Neural cell (in vitro differentiated cells): ENCODE results near the gene RGS3. TPM values are rescaled to one million over a fixed set of nuclear protein-coding genes. Genes with fewer than 3 reads are reported as not detected.

Experiments used
- H2AFZ ChIP-seq: fragments of 200-600, 300-800 bp; sonication (generic), shearing (Covaris generic); 2 replicates; pipeline ENCODE4 v1.6.0; 2014; ENCODE audit warnings: low read depth, mild to moderate bottlenecking, antibody characterized with exemption, low read length, moderate library complexity
- H3F3A ChIP-seq: fragments of 200-600 bp; shearing (Covaris generic); 2 replicates; pipeline ENCODE4 v1.6.1; 2016; ENCODE audit warnings: mild to moderate bottlenecking, moderate library complexity, mixed read lengths, antibody characterized with exemption, low read length; ENCODE audit not compliant: insufficient read depth, poor library complexity, severe bottlenecking
- H3K27ac ChIP-seq: fragments of 200-600, 300-800 bp; sonication (generic), shearing (Covaris generic); 2 replicates; pipeline ENCODE4 v1.5.1; 2014; ENCODE audit warnings: mild to moderate bottlenecking, low read length, moderate library complexity
- H3K27me3 ChIP-seq: fragments of 300-800, 200-600 bp; sonication (generic), shearing (Covaris generic); 2 replicates; pipeline ENCODE4 v1.6.0; 2014; ENCODE audit warnings: mild to moderate bottlenecking, low read depth, low read length, moderate library complexity; ENCODE audit not compliant: insufficient read depth
- H3K36me3 ChIP-seq: fragments of 300-800, 200-600 bp; sonication (generic), shearing (Covaris generic); 2 replicates; pipeline ENCODE4 v1.5.1; 2014; ENCODE audit warnings: mild to moderate bottlenecking, antibody characterized with exemption, low read length, moderate library complexity; ENCODE audit not compliant: insufficient read depth
- H3K4me2 ChIP-seq: fragments of 300-800, 200-600 bp; sonication (generic), shearing (Covaris generic); 2 replicates; pipeline ENCODE4 v1.6.0; 2014; ENCODE audit warnings: mild to moderate bottlenecking, low read length
- H3K4me3 ChIP-seq: fragments of 300-800, 200-600 bp; sonication (generic), shearing (Covaris generic); 2 replicates; pipeline ENCODE4 v1.5.1; 2014; ENCODE audit warnings: mild to moderate bottlenecking, low read length, moderate library complexity
- H3K79me2 ChIP-seq: fragments of 200-600 bp; shearing (Covaris generic); replicated peaks from 2 replicates; pipeline ENCODE4 v1.6.0; 2014; ENCODE audit warnings: mild to moderate bottlenecking, low read length, moderate library complexity; ENCODE audit not compliant: insufficient read depth
- H3K9ac ChIP-seq: fragments of 300-800, 200-600 bp; sonication (generic), shearing (Covaris generic); 2 replicates; pipeline ENCODE4 v1.6.1; 2016; ENCODE audit warnings: mild to moderate bottlenecking, low read length, mixed read lengths
- H3K9me2 ChIP-seq: fragments of 200-600 bp; shearing (Covaris generic); 2 replicates; pipeline ENCODE4 v1.6.1; 2016; ENCODE audit warnings: mild to moderate bottlenecking, low read length, mixed read lengths; ENCODE audit not compliant: insufficient read depth
- H3K9me3 ChIP-seq: fragments of 200-600, 300-800 bp; sonication (generic), shearing (Covaris generic); 2 replicates; pipeline ENCODE4 v1.6.1; 2016; ENCODE audit warnings: mild to moderate bottlenecking, mixed run types, low read length, moderate library complexity, mixed read lengths
- H4K20me1 ChIP-seq: fragments of 200-600 bp; shearing (Covaris generic); 2 replicates; pipeline ENCODE4 v1.6.1; 2016; ENCODE audit warnings: mild to moderate bottlenecking, mixed run types; ENCODE audit not compliant: insufficient read depth
- EP300 ChIP-seq: fragments of 450-650 bp; conservative IDR thresholded peaks from 2 replicates; pipeline ENCODE4 v1.6.1; 2014; ENCODE audit warnings: antibody characterized with exemption, mild to moderate bottlenecking, moderate library complexity; ENCODE audit not compliant: poor library complexity, severe bottlenecking
- EZH2 ChIP-seq: fragments of 200-600, 300-800 bp; shearing (Covaris generic), sonication (generic); IDR thresholded peaks from 2 replicates; pipeline ENCODE4 v1.6.1; 2014; ENCODE audit warnings: antibody characterized with exemption, low read length, borderline replicate concordance, mild to moderate bottlenecking; ENCODE audit not compliant: insufficient read depth, poor library complexity, severe bottlenecking
- MXI1 ChIP-seq: fragments of 450-650 bp; conservative IDR thresholded peaks from 2 replicates; pipeline ENCODE4 v1.6.1; 2014; ENCODE audit warnings: antibody characterized with exemption, mild to moderate bottlenecking; ENCODE audit not compliant: poor library complexity, severe bottlenecking
- POLR2AphosphoS5 ChIP-seq: IDR thresholded peaks from 2 replicates; pipeline ENCODE4 v1.6.1; 2012
- RAD21 ChIP-seq: fragments of 450-650 bp; conservative IDR thresholded peaks from 2 replicates; pipeline ENCODE4 v1.6.1; 2014; ENCODE audit warnings: antibody characterized with exemption, mild to moderate bottlenecking, moderate library complexity
- SMC3 ChIP-seq: fragments of 450-650 bp; conservative IDR thresholded peaks from 2 replicates; pipeline ENCODE4 v1.6.1; 2014; ENCODE audit warnings: antibody characterized with exemption, mild to moderate bottlenecking, moderate library complexity; ENCODE audit not compliant: poor library complexity
- TAF1 ChIP-seq: IDR thresholded peaks from 2 replicates; pipeline ENCODE4 v1.6.1; 2012; ENCODE audit warnings: low read depth
- polyA plus RNA-seq: library from polyadenylated mRNA; depleted of rRNA; stranded (reverse); fragments of >200 nt; gene quantifications from 2 replicates; pipeline ENCODE4 v1.2.3, GENCODE V29; 2014
- TF ChIP-seq, protein P1 (sequence below): fragments of 450-650 bp; IDR thresholded peaks from 2 replicates; pipeline ENCODE4 v1.5.1; 2014; ENCODE audit warnings: antibody characterized with exemption, mild to moderate bottlenecking, moderate library complexity; ENCODE audit not compliant: poor library complexity, severe bottlenecking
- TF ChIP-seq, protein P2 (sequence below): IDR thresholded peaks from 2 replicates; pipeline ENCODE4 v1.6.1; 2012; ENCODE audit warnings: borderline replicate concordance

Gene RGS3
- polyA plus RNA-seq, 1 donor from 2014 or later: 25.3 TPM

DNA sequence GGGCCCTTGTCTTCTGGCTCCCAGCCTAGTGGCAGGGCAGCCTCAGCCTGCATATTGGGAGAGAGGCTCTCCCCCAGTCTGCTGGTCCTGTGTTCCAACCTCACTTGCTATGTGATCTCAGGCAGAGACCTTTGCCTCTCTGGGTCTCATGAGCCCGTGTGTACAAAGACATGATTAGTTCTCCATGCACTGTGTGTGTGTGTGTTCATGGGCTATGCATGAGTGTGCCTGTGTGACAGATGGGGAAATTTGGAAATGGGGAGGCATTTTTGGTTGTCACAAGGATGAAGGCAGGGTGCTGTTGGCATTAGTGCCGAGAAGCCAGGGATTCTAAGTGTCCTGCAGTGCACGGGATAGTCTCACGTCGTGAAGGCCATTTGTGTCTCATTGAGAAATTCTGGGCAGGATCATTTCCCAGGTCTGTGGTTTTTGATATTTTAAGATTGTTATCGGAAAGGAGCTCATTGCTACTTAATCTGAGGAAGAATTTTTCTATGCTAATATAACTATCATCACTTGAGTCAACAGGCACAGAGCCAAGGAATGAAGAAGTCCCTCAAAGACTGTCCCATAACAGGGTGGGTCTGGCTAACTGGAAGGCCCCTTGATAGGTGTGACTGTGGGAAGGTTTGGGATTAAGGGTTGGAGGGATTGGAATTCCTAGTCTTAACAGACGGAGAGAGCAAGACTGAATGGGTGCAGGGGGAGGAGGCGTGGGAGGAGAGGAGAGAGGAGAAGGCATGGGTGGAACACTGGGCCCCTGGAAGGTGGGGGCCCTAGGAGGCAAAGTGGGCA, 168.5 kb downstream of the RGS3 start:
- no peaks in the 10 kb centered on the region for H3K36me3 ChIP-seq
- H3K9me3 ChIP-seq: no peaks in the 10 kb centered on the region
- no peaks in the 10 kb centered on the region for H3F3A ChIP-seq
- no peaks in the 10 kb centered on the region for H3K79me2 ChIP-seq
- no peak for TF ChIP-seq MXI1
- no peak for TF ChIP-seq EP300
- TF ChIP-seq RAD21: no peak
- TF ChIP-seq SMC3: no peak
- no peak for TF ChIP-seq EZH2
- TF ChIP-seq, protein P1, sequence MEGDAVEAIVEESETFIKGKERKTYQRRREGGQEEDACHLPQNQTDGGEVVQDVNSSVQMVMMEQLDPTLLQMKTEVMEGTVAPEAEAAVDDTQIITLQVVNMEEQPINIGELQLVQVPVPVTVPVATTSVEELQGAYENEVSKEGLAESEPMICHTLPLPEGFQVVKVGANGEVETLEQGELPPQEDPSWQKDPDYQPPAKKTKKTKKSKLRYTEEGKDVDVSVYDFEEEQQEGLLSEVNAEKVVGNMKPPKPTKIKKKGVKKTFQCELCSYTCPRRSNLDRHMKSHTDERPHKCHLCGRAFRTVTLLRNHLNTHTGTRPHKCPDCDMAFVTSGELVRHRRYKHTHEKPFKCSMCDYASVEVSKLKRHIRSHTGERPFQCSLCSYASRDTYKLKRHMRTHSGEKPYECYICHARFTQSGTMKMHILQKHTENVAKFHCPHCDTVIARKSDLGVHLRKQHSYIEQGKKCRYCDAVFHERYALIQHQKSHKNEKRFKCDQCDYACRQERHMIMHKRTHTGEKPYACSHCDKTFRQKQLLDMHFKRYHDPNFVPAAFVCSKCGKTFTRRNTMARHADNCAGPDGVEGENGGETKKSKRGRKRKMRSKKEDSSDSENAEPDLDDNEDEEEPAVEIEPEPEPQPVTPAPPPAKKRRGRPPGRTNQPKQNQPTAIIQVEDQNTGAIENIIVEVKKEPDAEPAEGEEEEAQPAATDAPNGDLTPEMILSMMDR: no peak
- TF ChIP-seq POLR2AphosphoS5: no peak
- TF ChIP-seq, protein P2, sequence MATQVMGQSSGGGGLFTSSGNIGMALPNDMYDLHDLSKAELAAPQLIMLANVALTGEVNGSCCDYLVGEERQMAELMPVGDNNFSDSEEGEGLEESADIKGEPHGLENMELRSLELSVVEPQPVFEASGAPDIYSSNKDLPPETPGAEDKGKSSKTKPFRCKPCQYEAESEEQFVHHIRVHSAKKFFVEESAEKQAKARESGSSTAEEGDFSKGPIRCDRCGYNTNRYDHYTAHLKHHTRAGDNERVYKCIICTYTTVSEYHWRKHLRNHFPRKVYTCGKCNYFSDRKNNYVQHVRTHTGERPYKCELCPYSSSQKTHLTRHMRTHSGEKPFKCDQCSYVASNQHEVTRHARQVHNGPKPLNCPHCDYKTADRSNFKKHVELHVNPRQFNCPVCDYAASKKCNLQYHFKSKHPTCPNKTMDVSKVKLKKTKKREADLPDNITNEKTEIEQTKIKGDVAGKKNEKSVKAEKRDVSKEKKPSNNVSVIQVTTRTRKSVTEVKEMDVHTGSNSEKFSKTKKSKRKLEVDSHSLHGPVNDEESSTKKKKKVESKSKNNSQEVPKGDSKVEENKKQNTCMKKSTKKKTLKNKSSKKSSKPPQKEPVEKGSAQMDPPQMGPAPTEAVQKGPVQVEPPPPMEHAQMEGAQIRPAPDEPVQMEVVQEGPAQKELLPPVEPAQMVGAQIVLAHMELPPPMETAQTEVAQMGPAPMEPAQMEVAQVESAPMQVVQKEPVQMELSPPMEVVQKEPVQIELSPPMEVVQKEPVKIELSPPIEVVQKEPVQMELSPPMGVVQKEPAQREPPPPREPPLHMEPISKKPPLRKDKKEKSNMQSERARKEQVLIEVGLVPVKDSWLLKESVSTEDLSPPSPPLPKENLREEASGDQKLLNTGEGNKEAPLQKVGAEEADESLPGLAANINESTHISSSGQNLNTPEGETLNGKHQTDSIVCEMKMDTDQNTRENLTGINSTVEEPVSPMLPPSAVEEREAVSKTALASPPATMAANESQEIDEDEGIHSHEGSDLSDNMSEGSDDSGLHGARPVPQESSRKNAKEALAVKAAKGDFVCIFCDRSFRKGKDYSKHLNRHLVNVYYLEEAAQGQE: no peak
- no peak for TF ChIP-seq TAF1
- no peaks in the 10 kb centered on the region for H3K9me2 ChIP-seq
- no peak overlapping the region for H3K27ac ChIP-seq
- no peak overlapping the region for H2AFZ ChIP-seq
- no peaks in the 10 kb centered on the region for H4K20me1 ChIP-seq
- H3K4me3 ChIP-seq: no peak overlapping the region
- H3K4me2 ChIP-seq: no peak overlapping the region
- H3K27me3 ChIP-seq: no peaks in the 10 kb centered on the region
- H3K9ac ChIP-seq: no peak overlapping the region

DNA sequence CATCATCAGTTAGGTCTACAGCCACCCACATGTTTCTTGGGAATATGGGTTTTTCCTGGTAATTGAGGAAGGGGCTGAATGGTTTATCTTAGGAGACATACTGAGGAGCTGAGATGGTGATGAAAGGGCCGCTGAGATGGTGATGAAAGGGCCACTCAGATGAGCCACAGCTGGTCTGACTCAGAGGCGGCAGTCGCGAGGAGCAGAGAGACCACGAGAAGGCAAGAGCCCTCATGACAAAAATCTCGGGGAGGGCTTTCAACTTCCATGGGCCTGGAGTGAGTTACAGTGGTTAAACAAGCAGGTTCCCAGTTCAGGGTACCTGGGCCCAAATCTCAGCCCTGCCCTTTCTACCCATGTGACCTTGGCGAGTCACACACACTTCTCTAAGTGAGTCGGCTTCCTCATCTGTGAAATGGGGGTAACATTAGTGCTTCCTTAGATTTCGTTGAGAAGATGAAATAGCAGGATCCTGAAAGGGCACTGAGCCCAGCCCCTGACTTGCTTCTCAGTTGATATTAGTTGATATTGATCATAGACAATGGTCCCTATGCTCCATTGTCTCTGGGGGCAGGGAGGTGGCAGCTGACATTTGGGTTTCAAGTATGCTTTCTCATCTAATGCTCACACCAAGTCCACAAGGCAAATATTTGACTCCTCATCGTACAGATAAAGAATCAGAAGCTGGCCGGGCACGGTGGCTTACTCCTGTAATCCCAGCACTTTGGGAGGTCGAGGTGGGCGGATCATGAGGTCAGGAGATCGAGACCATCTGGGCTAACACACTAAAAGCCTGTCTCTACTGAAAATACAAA, 169.5 kb downstream of the RGS3 start:
- H3K9ac ChIP-seq: no peak overlapping the region

More for the DNA sequence above, 169.5 kb downstream of the RGS3 start:
- no peaks in the 10 kb centered on the region for H3K9me2 ChIP-seq
- no peak overlapping the region for H3K27ac ChIP-seq
- H2AFZ ChIP-seq: no peak overlapping the region
- H4K20me1 ChIP-seq: no peaks in the 10 kb centered on the region
- H3K9me3 ChIP-seq: no peaks in the 10 kb centered on the region
- TF ChIP-seq MXI1 (no peak), RAD21 (no peak), TAF1 (no peak), EP300 (no peak), EZH2 (no peak)
- TF ChIP-seq, protein P2: no peak
- H3K79me2 ChIP-seq: no peaks in the 10 kb centered on the region
- H3K4me2 ChIP-seq: no peak overlapping the region
- no peak overlapping the region for H3K4me3 ChIP-seq
- no peaks in the 10 kb centered on the region for H3K27me3 ChIP-seq
- no peaks in the 10 kb centered on the region for H3K36me3 ChIP-seq
- no peaks in the 10 kb centered on the region for H3F3A ChIP-seq
